Common myeloid progenitor, CD34-positive (primary cell): ENCODE measurements around the gene OTOP3.

Experiments
- CTCF ChIA-PET: fragments of 350-600 bp; sonication (Branson Sonifier 250); formaldehyde crosslinking; loops from one replicate; lab custom pipeline; 2021; ENCODE audit warnings: antibody characterized with exemption; lab: Charles Lee
- POLR2A ChIA-PET: fragments of 350-600 bp; sonication (Branson Sonifier 250); formaldehyde crosslinking; loops from one replicate; lab custom pipeline; 2021; ENCODE audit warnings: antibody characterized with exemption; lab: Charles Lee
- DNase-seq, 3 donors: peaks; one replicate each; pipeline versions ENCODE4 v3.0.0 to v3.0.0-alpha.2; 2013
- H3K27ac ChIP-seq, 2 experiments: 1 replicate in 1 of 2; 2 replicates in 1 of 2; pipeline ENCODE4 v1.7.0; 2013; ENCODE audit warnings: inconsistent platforms in 2 of 2, low read length in 2 of 2, mild to moderate bottlenecking in 2 of 2, low read depth in 1 of 2, moderate library complexity in 1 of 2; ENCODE audit not compliant: severe bottlenecking in 2 of 2, insufficient read depth in 1 of 2, poor library complexity in 1 of 2
- H3K27me3 ChIP-seq, 5 experiments: replicated peaks in 2 of 5; 1 replicate in 3 of 5; 2 replicates in 2 of 5; pipeline versions ENCODE4 v1.6.1 to v1.7.0; 2013; ENCODE audit warnings: low read length in 4 of 5, mild to moderate bottlenecking in 2 of 5, moderate library complexity in 2 of 5, inconsistent platforms in 1 of 5; ENCODE audit not compliant: insufficient read depth in 5 of 5, control insufficient read depth in 4 of 5
- H3K36me3 ChIP-seq, 4 experiments: 1 replicate in 2 of 4; 2 replicates in 2 of 4; pipeline versions ENCODE4 v1.6.1 to v1.7.0; 2013; ENCODE audit warnings: low read length in 3 of 4, control low read depth in 1 of 4, mild to moderate bottlenecking in 1 of 4; ENCODE audit not compliant: control insufficient read depth in 4 of 4, insufficient read depth in 4 of 4
- H3K4me1 ChIP-seq, 4 experiments: 1 replicate in 3 of 4; 2 replicates in 1 of 4; pipeline versions ENCODE4 v1.6.1 to v1.7.1; 2013; ENCODE audit warnings: low read length in 3 of 4, mild to moderate bottlenecking in 3 of 4, control low read depth in 1 of 4, inconsistent platforms in 1 of 4, moderate library complexity in 1 of 4; ENCODE audit not compliant: control insufficient read depth in 4 of 4, insufficient read depth in 4 of 4; ENCODE audit errors: control extremely low read depth in 1 of 4
- H3K4me3 ChIP-seq, 7 experiments: 1 replicate in 4 of 7; 2 replicates in 3 of 7; pipeline versions ENCODE4 v1.5.1 to v1.7.0; 2013; ENCODE audit warnings: mild to moderate bottlenecking in 7 of 7, low read length in 6 of 7, moderate library complexity in 6 of 7, inconsistent platforms in 2 of 7, low read depth in 2 of 7, control low read depth in 1 of 7; ENCODE audit not compliant: insufficient read depth in 4 of 7, control insufficient read depth in 1 of 7; ENCODE audit errors: extremely low read depth in 1 of 7
- H3K9me3 ChIP-seq, 5 experiments: 1 replicate in 4 of 5; 2 replicates in 1 of 5; pipeline versions ENCODE4 v1.6.1 to v1.7.1; 2013; ENCODE audit warnings: low read length in 4 of 5, mild to moderate bottlenecking in 2 of 5, inconsistent platforms in 1 of 5, low read depth in 1 of 5, moderate library complexity in 1 of 5; ENCODE audit not compliant: control insufficient read depth in 4 of 5, insufficient read depth in 2 of 5; ENCODE audit errors: control extremely low read depth in 1 of 5
- WGBS: methylation state at CpG from one replicate; pipeline ENCODE4 v1.1.5; 2013; ENCODE audit not compliant: insufficient coverage; 5-methylcytosine and 5-hydroxymethylcytosine counted together

Gene OTOP3

DNA sequence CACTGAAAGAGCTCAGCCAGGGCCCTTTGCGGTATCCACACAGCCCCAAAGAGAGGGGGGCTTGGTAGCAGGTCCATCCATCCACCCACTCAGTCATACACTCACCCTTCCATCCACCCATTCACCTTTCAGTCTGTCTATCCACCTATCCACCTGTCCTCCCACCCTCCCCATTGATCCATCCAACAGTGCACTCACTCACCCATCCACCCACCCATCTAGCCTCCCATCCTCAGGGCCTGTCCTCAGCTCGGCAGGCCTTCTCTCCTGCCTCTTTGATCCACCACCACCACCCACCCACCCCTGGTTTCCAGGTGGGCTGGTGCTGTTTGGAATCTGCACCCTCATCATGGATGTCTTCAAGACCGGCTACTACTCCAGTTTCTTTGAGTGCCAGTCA is 10.5 kb upstream of the OTOP3 start:
- 79% methylated on average over 3 of the region's 3 CpGs for WGBS
- ChIA-PET POLR2A (no interaction called here), CTCF (interaction anchor here (0.6 to 6.2 kb wide), 7 partner anchors 12 to 187 kb away, joined by 3 to 64 read pairs (median 3); no protein-coding TSS in a partner anchor)
- Histone ChIP-seq H3K36me3 (no peaks in the 10 kb centered on the region), H3K9me3 (no peaks in the 10 kb centered on the region), H3K27me3 (peaks cover 0 to 71% (median 34%) of the 10 kb centered on the region in 5 experiments), H3K4me3 (no peak overlapping the region), H3K27ac (no peak overlapping the region), H3K4me1 (peaks cover 0 to 25% (median 20%) of the 10 kb centered on the region in 4 experiments)
- DNase-seq: no peak

DNA sequence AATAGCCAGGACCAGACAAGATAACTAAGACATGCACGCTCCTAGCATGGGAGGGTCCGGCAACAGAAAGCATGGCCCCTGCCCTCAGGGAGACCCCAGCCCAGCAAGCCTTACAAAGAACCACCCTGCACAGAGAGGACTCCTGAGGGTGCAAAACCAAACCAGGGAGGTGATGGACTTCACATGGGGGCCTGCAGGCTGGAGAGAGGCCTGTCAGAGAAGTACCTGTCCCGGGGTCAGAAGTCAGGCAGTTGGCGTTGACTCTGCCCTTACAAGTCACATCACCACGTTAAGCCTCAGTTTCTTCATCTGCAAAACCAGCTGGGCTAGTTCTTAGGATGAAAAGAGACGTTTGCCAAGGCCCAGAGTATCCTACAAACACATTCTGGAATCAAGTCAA is 6.9 kb upstream of the OTOP3 start:
- WGBS: 98% methylated on average over 6 of the region's 6 CpGs
- Histone ChIP-seq H3K36me3 (no peaks in the 10 kb centered on the region), H3K4me1 (peaks cover 0 to 22% (median 13%) of the 10 kb centered on the region in 4 experiments), H3K4me3 (no peak overlapping the region), H3K27me3 (peaks cover 0 to 41% (median 28%) of the 10 kb centered on the region in 5 experiments), H3K27ac (no peak overlapping the region), H3K9me3 (no peaks in the 10 kb centered on the region)
- CTCF ChIA-PET: interaction anchor here (1.1 to 1.2 kb wide), 2 partner anchors 10 to 17 kb away, joined by 3 to 4 read pairs; no protein-coding TSS in a partner anchor
- no peak for DNase-seq
- POLR2A ChIA-PET: no interaction called here

DNA sequence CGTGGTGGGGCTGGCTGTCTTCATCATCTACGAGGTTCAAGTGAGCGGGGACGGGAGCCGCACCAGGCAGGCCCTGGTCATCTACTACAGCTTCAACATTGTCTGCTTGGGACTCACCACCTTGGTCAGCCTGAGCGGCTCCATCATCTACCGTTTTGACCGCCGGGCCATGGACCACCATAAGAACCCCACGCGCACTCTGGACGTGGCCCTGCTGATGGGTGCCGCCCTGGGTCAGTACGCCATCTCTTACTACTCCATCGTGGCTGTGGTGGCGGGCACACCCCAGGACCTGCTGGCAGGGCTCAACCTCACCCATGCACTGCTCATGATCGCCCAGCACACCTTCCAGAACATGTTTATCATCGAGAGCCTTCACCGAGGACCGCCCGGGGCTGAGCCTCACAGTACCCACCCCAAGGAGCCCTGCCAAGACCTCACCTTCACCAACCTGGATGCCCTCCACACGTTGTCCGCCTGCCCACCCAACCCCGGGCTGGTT is 5.1 kb upstream of the OTOP3 start:
- Histone ChIP-seq H3K9me3 (no peaks in the 10 kb centered on the region), H3K36me3 (no peaks in the 10 kb centered on the region), H3K27ac (no peak overlapping the region), H3K4me1 (peaks cover 0 to 10% (median 1%) of the 10 kb centered on the region in 4 experiments), H3K27me3 (peaks cover 0 to 41% (median 24%) of the 10 kb centered on the region in 5 experiments), H3K4me3 (no peak overlapping the region)
- ChIA-PET POLR2A (no interaction called here), CTCF (interaction anchor here (0.8 to 2.0 kb wide), 5 partner anchors 7 to 31 kb away, joined by 3 to 12 read pairs (median 4); partner anchors contain the start of gene USH1G)
- DNase-seq: no peak
- WGBS: 96% methylated on average over 24 of the region's 24 CpGs

DNA sequence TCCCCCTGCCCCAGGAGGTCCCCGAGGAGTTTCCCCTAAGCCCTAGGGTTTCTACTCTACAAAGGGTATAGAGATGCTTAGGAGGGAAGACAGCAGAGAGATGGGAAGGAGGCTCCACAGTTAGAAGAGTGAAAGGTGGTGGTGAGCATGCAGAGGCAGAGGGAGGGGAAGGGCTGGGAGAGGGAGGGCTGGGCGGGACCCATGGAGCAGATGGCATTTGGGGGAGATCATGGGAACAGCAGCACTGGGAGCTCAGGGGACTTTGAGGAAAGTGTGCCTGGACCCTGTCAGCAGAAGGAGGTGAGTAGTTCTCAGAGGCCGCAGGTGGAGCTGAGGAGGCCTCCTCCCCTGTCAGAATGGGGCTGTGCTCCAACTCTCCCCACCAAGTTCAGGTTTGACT is 650 bp upstream of the OTOP3 start:
- Histone ChIP-seq H3K4me1 (peaks cover 0 to 19% (median 6%) of the 10 kb centered on the region in 4 experiments), H3K9me3 (no peaks in the 10 kb centered on the region), H3K27me3 (peaks cover 2 to 58% (median 24%) of the 10 kb centered on the region in 5 experiments), H3K36me3 (no peaks in the 10 kb centered on the region), H3K27ac (no peak overlapping the region), H3K4me3 (no peak overlapping the region)
- DNase-seq: no peak
- WGBS: 100% methylated on average over 2 of the region's 3 CpGs
- CTCF ChIA-PET: interaction anchor here (1.0 to 1.6 kb wide), 2 partner anchors 16 to 27 kb away, joined by 4 to 6 read pairs; no protein-coding TSS in a partner anchor
- POLR2A ChIA-PET: no interaction called here

DNA sequence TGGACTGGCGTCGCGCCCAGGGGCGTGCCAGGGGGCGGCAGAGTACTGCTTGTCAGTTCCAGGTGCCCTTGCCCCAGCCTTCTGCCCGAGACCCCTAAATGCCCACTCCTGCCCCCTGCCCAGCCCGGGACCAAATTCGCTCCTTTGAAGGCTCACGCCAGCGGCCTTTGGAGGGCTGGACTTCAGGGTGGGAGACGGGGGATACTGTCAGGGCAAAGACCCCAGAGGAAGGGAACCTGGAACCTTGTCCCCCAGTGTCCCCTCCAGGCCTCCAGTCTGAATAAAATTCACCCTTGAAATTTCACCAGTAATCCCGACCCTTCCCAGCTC is 737 bp downstream of the OTOP3 start:
- peak overlapping the region in 2 of 7 experiments; percentile 13 for H3K4me3 ChIP-seq
- H3K9me3 ChIP-seq: no peaks in the 10 kb centered on the region
- H3K27me3 ChIP-seq: peaks cover 2 to 67% (median 31%) of the 10 kb centered on the region in 5 experiments
- ChIA-PET POLR2A (no interaction called here), CTCF (interaction anchor here (1.2 to 3.3 kb wide), 4 partner anchors 11 to 76 kb away, joined by 3 to 10 read pairs (median 4); partner anchors contain the start of gene MRPL58)
- WGBS: 8% methylated on average over 7 of the region's 12 CpGs
- no peak for DNase-seq
- H3K36me3 ChIP-seq: no peaks in the 10 kb centered on the region
- no peak overlapping the region for H3K27ac ChIP-seq
- H3K4me1 ChIP-seq: peaks cover 0 to 15% (median 4%) of the 10 kb centered on the region in 4 experiments

DNA sequence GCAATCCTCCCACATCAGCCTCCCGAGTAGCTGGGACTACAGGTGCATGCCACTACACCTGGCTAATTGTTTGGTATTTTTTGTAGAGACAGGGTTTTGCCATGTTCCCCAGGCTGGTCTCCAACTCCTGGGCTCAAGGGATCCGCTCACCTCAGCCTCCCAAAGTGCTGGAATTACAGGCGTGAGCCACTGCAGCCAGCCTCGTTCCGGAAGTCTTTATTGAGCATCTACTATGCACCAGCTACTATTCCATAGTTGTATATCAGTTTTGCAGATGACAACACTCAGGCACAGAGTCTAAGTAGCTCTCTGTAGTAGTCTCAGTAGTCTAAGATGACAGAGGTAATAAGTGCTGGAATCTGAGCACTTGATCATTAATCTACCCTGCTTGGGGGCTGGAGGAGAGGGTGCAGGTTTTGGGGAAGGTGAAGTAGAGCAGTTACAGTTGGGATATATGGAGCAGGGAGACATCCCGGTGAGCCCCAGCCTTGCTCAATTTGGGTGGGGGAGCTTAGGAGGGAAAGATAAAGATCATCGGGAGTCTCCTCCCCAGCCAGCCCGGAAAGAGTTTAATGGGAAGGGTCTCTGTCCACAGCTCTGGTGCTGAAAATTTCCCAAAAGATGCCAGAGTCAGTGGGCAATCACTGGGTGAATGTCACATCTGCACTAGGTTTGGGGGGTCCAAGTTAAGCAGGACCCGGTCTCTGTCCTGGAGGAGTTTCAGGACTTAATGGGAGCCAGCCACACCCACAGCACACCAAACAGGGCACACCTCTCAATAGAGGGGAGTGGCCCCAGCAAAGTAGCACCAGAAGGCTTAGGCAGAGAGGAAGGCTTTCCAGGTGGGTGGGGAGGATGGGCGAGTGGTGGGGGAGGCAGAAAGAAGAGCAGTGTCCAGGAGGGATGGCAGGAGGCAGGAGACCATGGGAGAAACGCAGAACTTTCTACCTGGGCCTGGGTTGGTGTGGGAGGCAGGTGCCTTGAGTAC is 1.7 kb downstream of the OTOP3 start:
- peaks cover 2 to 70% (median 34%) of the 10 kb centered on the region in 5 experiments for H3K27me3 ChIP-seq
- CTCF ChIA-PET: interaction anchor here (0.7 to 3.3 kb wide), 9 partner anchors 11 to 75 kb away, joined by 3 to 10 read pairs (median 4); partner anchors contain the start of genes MRPL58 and OTOP2
- POLR2A ChIA-PET: no interaction called here

More for the DNA sequence above, 1.7 kb downstream of the OTOP3 start:
- H3K4me3 ChIP-seq: no peak overlapping the region
- DNase-seq: no peak
- H3K9me3 ChIP-seq: no peaks in the 10 kb centered on the region
- no peak overlapping the region for H3K27ac ChIP-seq
- peaks cover 0 to 9% (median 4%) of the 10 kb centered on the region in 4 experiments for H3K4me1 ChIP-seq
- WGBS: 52% methylated on average over 5 of the region's 11 CpGs
- no peaks in the 10 kb centered on the region for H3K36me3 ChIP-seq
